SK-N-SH (cell line): ENCODE measurements around the gene KLF7.

Experiments
- CHD2 ChIP-seq: fragments of 150-350 bp; IDR thresholded peaks from 2 replicates; pipeline ENCODE4 v1.6.1; 2018; ENCODE audit warnings: low read length; ENCODE audit not compliant: partially characterized antibody
- CTCF ChIP-seq: fragments of 200-600 bp; sonication (generic); IDR thresholded peaks from 2 replicates; pipeline ENCODE4 v1.6.1; 2017; ENCODE audit warnings: antibody characterized with exemption, mild to moderate bottlenecking, moderate library complexity
- ELF1 ChIP-seq: IDR thresholded peaks from 2 replicates; pipeline ENCODE4 v1.4.0; 2012
- EZH2phosphoT487 ChIP-seq: fragments of 200-600 bp; sonication (generic); IDR thresholded peaks from 2 replicates; pipeline ENCODE4 v1.6.1; 2017; ENCODE audit warnings: low read depth, mixed run types, mild to moderate bottlenecking, antibody characterized with exemption, moderate library complexity, borderline replicate concordance
- FOXJ3 ChIP-seq: sonication (generic); formaldehyde crosslinking; IDR thresholded peaks from 2 replicates; pipeline ENCODE4 v1.5.1; 2020; ENCODE audit warnings: mild to moderate bottlenecking, missing genetic modification reagents
- FOXM1 ChIP-seq: IDR thresholded peaks from 2 replicates; pipeline ENCODE4 v1.4.0; 2012; ENCODE audit warnings: low read depth, mild to moderate bottlenecking
- MXI1 ChIP-seq: IDR thresholded peaks from 2 replicates; pipeline ENCODE4 v1.6.1; 2012; ENCODE audit warnings: mild to moderate bottlenecking, low read depth, low read length, improper control_type of control experiment
- NRF1 ChIP-seq: IDR thresholded peaks from 2 replicates; pipeline ENCODE4 v1.6.1; 2012; ENCODE audit warnings: low read depth, mild to moderate bottlenecking, low read length
- POLR2AphosphoS5 ChIP-seq: IDR thresholded peaks from 2 replicates; pipeline ENCODE4 v1.6.1; 2012; ENCODE audit warnings: low read depth, low read length
- RAD21 ChIP-seq: IDR thresholded peaks from 2 replicates; pipeline ENCODE4 v1.6.1; 2012; ENCODE audit warnings: mild to moderate bottlenecking, low read length
- RCOR1 ChIP-seq: fragments of 150-350 bp; IDR thresholded peaks from 2 replicates; pipeline ENCODE4 v1.6.1; 2017; ENCODE audit warnings: antibody characterized with exemption, low read length
- TEAD4 ChIP-seq: IDR thresholded peaks from 2 replicates; pipeline ENCODE4 v1.4.0; 2012; ENCODE audit warnings: mild to moderate bottlenecking, borderline replicate concordance; ENCODE audit not compliant: insufficient read depth
- TF ChIP-seq, protein P1 (sequence below): IDR thresholded peaks from 2 replicates; pipeline ENCODE4 v1.4.0; 2012; ENCODE audit warnings: low read depth

DNA sequence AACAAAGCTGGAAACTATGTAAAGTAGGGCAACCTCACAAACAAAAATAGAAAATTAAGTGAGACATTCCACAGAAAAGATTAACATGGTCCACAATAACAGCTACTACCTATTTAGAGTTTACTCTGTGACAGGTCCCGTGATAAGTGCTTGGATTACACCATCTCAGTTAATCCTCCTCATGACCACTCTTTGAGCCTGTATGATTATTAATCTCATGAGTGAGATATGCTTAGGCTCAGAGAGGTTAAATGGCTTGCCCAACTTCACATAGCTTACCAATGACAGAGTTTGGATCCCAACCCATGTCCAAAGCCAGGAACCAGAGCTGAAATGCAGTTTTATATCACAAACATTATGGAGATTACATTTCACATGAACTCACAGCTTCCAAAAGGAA is 37.3 kb upstream of the KLF7 start:
- no peak for TF ChIP-seq FOXJ3 (CRISPR knock-in tag)
- TF ChIP-seq, protein P1, sequence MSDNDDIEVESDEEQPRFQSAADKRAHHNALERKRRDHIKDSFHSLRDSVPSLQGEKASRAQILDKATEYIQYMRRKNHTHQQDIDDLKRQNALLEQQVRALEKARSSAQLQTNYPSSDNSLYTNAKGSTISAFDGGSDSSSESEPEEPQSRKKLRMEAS, result no peak
- no peak for TF ChIP-seq CTCF
- no peak for TF ChIP-seq RAD21
- no peak for TF ChIP-seq FOXM1
- no peak for TF ChIP-seq ELF1
- TF ChIP-seq MXI1, result no peak
- no peak for TF ChIP-seq TEAD4
- no peak for TF ChIP-seq EZH2phosphoT487
- TF ChIP-seq POLR2AphosphoS5, result no peak
- TF ChIP-seq CHD2, result no peak
- no peak for TF ChIP-seq NRF1
- TF ChIP-seq RCOR1, result no peak
